Amniotic stem cell (primary cell): ENCODE measurements around the gene TARP.
"Not testable (repeated sequence)": the region's sequence is repeated elsewhere in the genome, so short reads cannot be mapped to it uniquely, and the experiment has no call there.

ENCODE experiments used
- DNase-seq: peaks from one replicate; lab custom pipeline; 2025; lab: John Stamatoyannopoulos, UW

The TARP gene

DNA sequence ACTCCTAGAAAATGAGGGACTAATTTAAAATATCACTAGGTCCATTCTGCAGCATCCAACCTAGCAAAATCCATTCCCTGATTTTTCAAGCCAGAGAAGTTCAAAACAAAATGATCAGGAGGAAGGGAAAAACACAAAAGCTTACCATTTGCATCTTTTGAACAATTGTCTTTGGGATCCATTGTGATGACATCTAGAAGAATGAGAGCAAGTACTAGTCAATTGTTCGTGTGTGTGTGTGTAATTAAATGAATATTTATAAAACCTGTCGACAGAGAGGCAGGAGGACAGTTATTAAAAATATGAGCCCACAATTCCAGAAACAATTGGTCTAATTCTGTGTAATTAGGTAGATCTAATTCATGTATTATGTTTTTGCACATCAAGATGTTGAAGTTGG lies 11.4 kb downstream of the TARP start:
- not testable (repeated sequence) for DNase-seq

- DNase-seq = not testable (repeated sequence)
Measured at GRCh38 chr7:38261601-38262000, 11.8 kb downstream of the TARP start.

DNA sequence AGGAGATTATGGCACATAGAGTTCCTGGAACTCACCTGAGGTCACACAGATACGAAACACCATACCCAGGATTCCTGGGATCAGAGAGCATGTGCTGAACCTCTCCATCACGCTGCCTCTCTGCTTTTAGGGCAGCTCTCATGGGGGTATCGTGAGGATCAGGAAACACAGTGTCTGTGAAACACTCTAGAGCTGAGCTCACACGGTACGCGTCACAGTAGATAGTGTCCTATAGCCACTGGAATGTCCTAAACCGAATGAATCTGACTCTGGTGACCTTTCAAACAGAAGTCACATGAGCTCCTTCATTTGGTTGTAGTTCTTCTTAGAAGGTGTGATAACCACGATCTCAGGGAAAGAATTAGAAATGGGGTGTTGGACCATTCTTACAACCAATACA lies 14.3 kb downstream of the TARP start:
- not testable (repeated sequence) for DNase-seq

- DNase-seq = no peak
Measured at GRCh38 chr7:38257350-38257677, 16.1 kb downstream of the TARP start.

GRCh38 chr7:38249849-38250248 lies 23.6 kb downstream of the TARP start:
- DNase-seq = not testable (repeated sequence)

GRCh38 chr7:38248069-38248567 lies 25.3 kb downstream of the TARP start:
- DNase-seq = no peak

DNA sequence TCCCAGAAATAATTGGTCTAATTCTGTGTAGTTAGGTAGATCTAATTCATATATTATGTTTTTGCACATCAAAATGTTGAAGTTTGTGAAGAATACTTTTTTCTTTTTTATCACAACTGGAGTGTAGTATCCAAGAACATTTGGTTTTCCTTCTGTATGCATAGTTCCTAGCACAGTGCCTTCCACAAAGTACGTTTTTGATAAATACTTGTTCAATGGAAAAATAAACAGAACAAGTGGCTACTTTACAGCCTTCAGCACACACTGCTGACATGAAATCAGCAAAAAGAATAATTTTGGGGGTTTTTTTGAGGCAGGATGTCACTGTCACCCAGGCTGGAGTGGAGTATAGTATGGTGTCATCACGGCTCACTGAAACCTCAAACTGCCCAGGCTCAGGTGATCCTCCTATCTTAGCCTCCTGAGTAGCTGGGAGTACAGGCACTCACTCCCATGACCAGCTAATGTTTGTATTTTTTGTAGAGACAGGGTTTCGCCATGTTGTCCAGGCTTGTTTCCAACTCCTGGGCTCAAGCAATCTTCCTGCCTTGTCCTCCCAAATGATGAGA lies 27.9 kb downstream of the TARP start:
- no peak for DNase-seq

GRCh38 chr7:38244516-38244915 lies 28.9 kb downstream of the TARP start:
- no peak for DNase-seq

DNA sequence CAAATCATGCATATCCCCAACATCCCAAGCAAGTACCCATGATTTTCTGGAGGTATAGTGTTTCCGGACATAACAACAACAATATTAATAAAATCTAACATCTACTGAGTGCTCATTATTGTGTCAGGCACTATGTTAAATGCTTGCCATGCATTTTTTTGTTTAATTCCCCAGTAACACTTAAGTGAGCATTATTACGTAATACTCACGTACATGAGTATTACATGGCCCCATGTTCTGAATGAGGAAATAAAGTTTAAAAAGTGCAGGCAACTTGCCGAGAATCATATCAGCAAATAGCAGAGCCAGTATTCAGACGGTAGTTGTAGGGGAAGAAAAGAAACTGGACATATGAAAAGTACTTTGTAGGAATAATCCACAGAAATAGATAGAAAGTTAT lies 30.1 kb downstream of the TARP start:
- DNase-seq = not testable (repeated sequence)

GRCh38 chr7:38242814-38243213 lies 30.6 kb downstream of the TARP start:
- no peak for DNase-seq

GRCh38 chr7:38241071-38241470 lies 32.4 kb downstream of the TARP start:
- DNase-seq = no peak

GRCh38 chr7:38239129-38239528 lies 34.3 kb downstream of the TARP start:
- not testable (repeated sequence) for DNase-seq

DNA sequence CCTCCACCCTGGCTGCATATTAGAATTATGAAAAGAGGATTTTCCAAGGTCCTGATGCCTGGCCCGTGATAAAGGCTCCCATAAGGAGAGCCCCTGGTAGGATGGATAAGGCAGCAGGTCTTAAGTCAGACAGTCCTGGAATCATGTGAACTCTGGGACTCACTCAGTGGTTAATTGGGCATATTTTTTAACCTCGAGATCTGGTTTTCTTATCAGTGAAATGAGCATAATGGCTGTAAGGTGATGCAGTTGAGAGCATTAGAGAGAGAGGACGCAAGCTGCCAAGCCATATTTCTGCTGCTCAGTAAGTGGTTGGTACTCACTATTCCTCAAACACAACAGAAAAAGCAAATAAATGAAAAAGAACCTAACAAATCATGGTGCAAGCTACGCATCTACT lies 37.8 kb downstream of the TARP start:
- no peak for DNase-seq

- DNase-seq = not testable (repeated sequence)
Measured at GRCh38 chr7:38234759-38235158, 38.7 kb downstream of the TARP start.

DNA sequence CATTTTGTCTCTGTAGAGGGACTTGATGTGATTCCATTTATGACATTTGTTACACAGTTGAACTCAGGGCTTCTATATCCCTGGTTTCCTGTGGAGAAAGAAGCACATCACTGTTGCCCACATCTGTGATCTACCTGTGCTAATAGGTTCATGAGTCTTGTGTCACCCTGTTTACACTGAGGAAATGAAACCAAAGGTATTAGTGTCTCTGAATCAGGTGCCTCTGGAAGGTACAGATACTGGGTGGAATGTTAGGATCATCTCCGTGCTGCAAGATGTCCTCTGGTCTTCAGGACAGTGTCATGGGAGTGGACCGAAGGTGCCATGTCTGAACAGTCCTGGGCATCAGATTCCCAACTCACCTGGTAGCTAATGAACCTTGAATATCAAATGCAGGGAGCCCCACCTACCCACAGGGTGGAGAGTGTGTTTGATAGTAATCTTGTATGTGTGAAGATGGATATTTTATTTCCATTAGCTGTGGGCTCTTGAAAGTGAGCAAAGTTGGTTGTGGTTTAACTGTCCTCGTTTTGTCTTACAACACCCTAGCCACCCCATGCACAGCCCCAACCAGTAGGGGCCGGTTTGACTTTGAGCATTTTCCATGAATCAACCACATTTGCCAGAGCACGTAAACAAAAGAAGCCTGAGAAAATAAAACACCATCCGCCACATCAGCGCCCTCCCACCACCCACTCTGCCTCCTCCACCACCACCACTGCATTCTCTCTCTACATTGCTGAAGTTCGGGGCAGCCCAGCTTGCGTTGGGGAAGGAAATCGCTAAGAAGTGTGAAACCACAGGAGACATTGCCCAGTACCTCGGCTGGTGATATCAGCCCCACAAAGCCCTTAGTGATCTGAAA lies 40.7 kb downstream of the TARP start:
- DNase-seq = no peak

DNA sequence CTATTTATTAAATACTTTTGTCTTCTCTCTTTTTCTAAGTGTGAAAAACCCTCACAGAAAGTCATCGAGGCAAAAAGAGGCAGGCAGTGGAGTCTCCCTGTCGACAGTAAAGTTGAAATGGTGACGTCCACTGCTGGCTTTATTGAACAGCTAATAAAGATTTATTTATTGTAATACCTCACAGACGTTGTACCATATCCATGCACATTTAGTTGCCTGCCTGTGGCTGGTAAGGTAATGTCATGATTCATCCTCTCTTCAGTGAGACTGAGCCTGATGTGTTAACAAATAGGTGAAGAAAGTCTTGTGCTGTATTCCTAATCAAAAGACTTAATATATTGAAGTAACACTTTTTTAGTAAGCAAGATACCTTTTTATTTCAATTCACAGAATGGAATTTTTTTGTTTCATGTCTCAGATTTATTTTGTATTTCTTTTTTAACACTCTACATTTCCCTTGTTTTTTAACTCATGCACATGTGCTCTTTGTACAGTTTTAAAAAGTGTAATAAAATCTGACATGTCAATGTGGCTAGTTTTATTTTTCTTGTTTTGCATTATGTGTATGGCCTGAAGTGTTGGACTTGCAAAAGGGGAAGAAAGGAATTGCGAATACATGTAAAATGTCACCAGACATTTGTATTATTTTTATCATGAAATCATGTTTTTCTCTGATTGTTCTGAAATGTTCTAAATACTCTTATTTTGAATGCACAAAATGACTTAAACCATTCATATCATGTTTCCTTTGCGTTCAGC lies 43.4 kb downstream of the TARP start:
- no peak for DNase-seq

GRCh38 chr7:38229386-38229785 lies 44.0 kb downstream of the TARP start:
- no peak for DNase-seq

- DNase-seq = no peak
Measured at GRCh38 chr7:38224392-38224791, 49.0 kb downstream of the TARP start.

- DNase-seq = no peak
Measured at GRCh38 chr7:38223306-38223705, 50.1 kb downstream of the TARP start.

- no peak for DNase-seq
Measured at GRCh38 chr7:38222481-38223096, 50.8 kb downstream of the TARP start.

GRCh38 chr7:38220452-38220851 lies 53.0 kb downstream of the TARP start:
- DNase-seq = no peak

DNA sequence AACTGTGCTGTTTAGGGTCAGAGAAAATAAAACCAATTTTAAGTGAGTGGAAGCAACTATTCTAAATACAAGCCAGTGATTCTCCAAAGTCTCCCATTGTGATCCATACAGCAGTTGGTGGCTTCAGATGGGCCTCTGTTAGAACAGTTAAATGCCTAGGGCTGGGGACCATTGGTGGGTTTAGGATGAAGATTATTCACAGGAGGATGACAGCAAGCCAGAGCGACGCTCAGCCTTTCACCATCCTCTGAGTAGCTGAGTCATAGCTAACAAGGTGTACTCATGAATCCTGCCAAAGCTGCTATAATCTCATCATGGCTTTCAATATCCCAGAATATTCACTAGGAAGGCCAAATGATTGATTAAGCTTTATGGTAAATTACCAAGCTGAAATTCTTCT lies 55.8 kb downstream of the TARP start:
- no peak for DNase-seq
